HCT116 (cell line): ENCODE measurements around the gene HSD17B13. TPM values are rescaled to one million over a fixed set of nuclear protein-coding genes. Genes with fewer than 3 reads are reported as not detected.

Experiments used
- ATAC-seq: fragments of 200-7000 bp; cut with Tn5 transposase; 2 replicates; pipeline ENCODE4 v1.9.1; 2020; ENCODE audit warnings: mild to moderate bottlenecking, moderate library complexity
- BruUV-seq: library from RNA; stranded (reverse); fragments of 400-500 nt; replicated peaks from 2 replicates; lab custom pipeline; 2021; lab: Mats Ljungman, UMichigan
- CTCF ChIA-PET: fragments of 300-600 bp; sonication (Branson Sonifier 250); formaldehyde crosslinking; loops from one replicate; lab custom pipeline; 2021; ENCODE audit warnings: antibody characterized with exemption; lab: Charles Lee
- POLR2A ChIA-PET: fragments of 300-600, 350-600 bp; sonication (Branson Sonifier 250); formaldehyde crosslinking; loops from one replicate; lab custom pipeline; 2021; ENCODE audit warnings: antibody characterized with exemption; lab: Charles Lee
- RAD21 ChIA-PET, 2 experiments: fragments of 300-600 bp; sonication (Branson Sonifier 250); formaldehyde crosslinking; loops; one replicate each; lab custom pipeline; 2023; ENCODE audit warnings: low total read pairs in 2 of 2; ENCODE audit not compliant: uncharacterized antibody in 2 of 2, unreplicated experiment in 2 of 2, low non-redundant PET in 1 of 2; lab: Charles Lee
- DNase-seq: peaks from one replicate; pipeline ENCODE4 v3.0.0-alpha.2; 2010; ENCODE audit warnings: low read depth, low spot score
- H2AFZ ChIP-seq: fragments of 200-600 bp; shearing (Covaris generic), sonication (generic); 2 replicates; pipeline ENCODE4 v1.6.1; 2017; ENCODE audit warnings: low read depth, mixed run types, mixed read lengths, antibody characterized with exemption, low read length; ENCODE audit not compliant: poor library complexity, severe bottlenecking
- H3K27ac ChIP-seq: 2 replicates; pipeline ENCODE4 v1.5.1; 2012; ENCODE audit warnings: low read depth, low read length
- H3K27me3 ChIP-seq: fragments of 200-600 bp; sonication (generic); 2 replicates; pipeline ENCODE4 v1.6.1; 2016; ENCODE audit warnings: mixed run types, low read length, mixed read lengths; ENCODE audit not compliant: insufficient read depth
- H3K36me3 ChIP-seq, 2 experiments: fragments of 200-500 bp in 1 of 2; fragments of 200-600 bp in 1 of 2; sonication (Bioruptor generic) in 1 of 2; sonication (generic) in 1 of 2; 2 replicates each; pipeline versions ENCODE4 v1.5.1 to v1.6.1; 2014 to 2016; ENCODE audit warnings: low read length in 2 of 2, inconsistent platforms in 1 of 2, mixed read lengths in 1 of 2, mixed run types in 1 of 2; ENCODE audit not compliant: insufficient read depth in 2 of 2, control insufficient read depth in 1 of 2
- H3K4me1 ChIP-seq, 2 experiments: fragments of 200-600 bp in 1 of 2; sonication (generic) in 1 of 2; 2 replicates each; pipeline versions ENCODE4 v1.5.1 to v1.6.1; 2012 to 2017; ENCODE audit warnings: low read length in 2 of 2, inconsistent platforms in 1 of 2, mild to moderate bottlenecking in 1 of 2, mixed read lengths in 1 of 2, mixed run types in 1 of 2, moderate library complexity in 1 of 2; ENCODE audit not compliant: insufficient read depth in 2 of 2, control insufficient read depth in 1 of 2
- H3K4me2 ChIP-seq: fragments of 200-600 bp; sonication (generic); 2 replicates; pipeline ENCODE4 v1.6.1; 2017; ENCODE audit warnings: mixed run types, low read length, mixed read lengths
- H3K4me3 ChIP-seq, 2 experiments: fragments of 200-600 bp in 1 of 2; sonication (generic) in 1 of 2; replicated peaks in 1 of 2; 2 replicates each; pipeline ENCODE4 v1.5.1; 2011 to 2016; ENCODE audit warnings: low read length in 2 of 2, control low read depth in 1 of 2, low read depth in 1 of 2, mild to moderate bottlenecking in 1 of 2, mixed read lengths in 1 of 2, mixed run types in 1 of 2
- H3K79me2 ChIP-seq: fragments of 200-600 bp; sonication (generic); 2 replicates; pipeline ENCODE4 v1.6.1; 2017; ENCODE audit warnings: mild to moderate bottlenecking, mixed run types, low read length, moderate library complexity, mixed read lengths; ENCODE audit not compliant: insufficient read depth
- H3K9ac ChIP-seq: fragments of 200-600 bp; sonication (generic); 2 replicates; pipeline ENCODE4 v1.6.1; 2016; ENCODE audit warnings: low read length, mixed read lengths
- H3K9me2 ChIP-seq: fragments of 200-600 bp; sonication (generic), shearing (Covaris generic); 2 replicates; pipeline ENCODE4 v1.6.1; 2017; ENCODE audit warnings: mixed run types, mild to moderate bottlenecking, moderate library complexity; ENCODE audit not compliant: insufficient read depth
- H3K9me3 ChIP-seq, 2 experiments: fragments of 200-500 bp in 1 of 2; fragments of 200-600 bp in 1 of 2; sonication (Bioruptor generic) in 1 of 2; sonication (generic) in 1 of 2; 2 replicates each; pipeline ENCODE4 v1.6.1; 2014 to 2017; ENCODE audit warnings: low read length in 2 of 2, mixed read lengths in 2 of 2, inconsistent platforms in 1 of 2, low read depth in 1 of 2, mild to moderate bottlenecking in 1 of 2, mixed run types in 1 of 2, moderate library complexity in 1 of 2; ENCODE audit not compliant: control insufficient read depth in 1 of 2, insufficient read depth in 1 of 2
- H4K20me1 ChIP-seq: fragments of 200-600 bp; sonication (generic), shearing (Covaris generic); 2 replicates; pipeline ENCODE4 v1.6.1; 2017; ENCODE audit warnings: mixed run types, mild to moderate bottlenecking, moderate library complexity; ENCODE audit not compliant: insufficient read depth
- CBX3 ChIP-seq: IDR thresholded peaks from 2 replicates; pipeline ENCODE4 v1.6.1; 2012; ENCODE audit warnings: low read depth
- CEBPB ChIP-seq: IDR thresholded peaks from 2 replicates; pipeline ENCODE4 v1.6.1; 2012; ENCODE audit warnings: low read depth
- EZH2 ChIP-seq: fragments of 200-600 bp; sonication (generic); IDR thresholded peaks from 2 replicates; pipeline ENCODE4 v1.6.1; 2017; ENCODE audit warnings: antibody characterized with exemption, mixed run types
- FOSL1 ChIP-seq: IDR thresholded peaks from 2 replicates; pipeline ENCODE4 v1.6.1; 2012; ENCODE audit warnings: low read depth
- POLR2A ChIP-seq: IDR thresholded peaks from 2 replicates; pipeline ENCODE4 v1.7.0; 2011; ENCODE audit warnings: borderline replicate concordance; ENCODE audit not compliant: insufficient read depth, insufficient read length; ENCODE audit errors: extremely low read depth
- RAD21 ChIP-seq: IDR thresholded peaks from 2 replicates; pipeline ENCODE4 v1.6.1; 2012; ENCODE audit warnings: low read depth, mild to moderate bottlenecking
- SIN3A ChIP-seq: IDR thresholded peaks from 2 replicates; pipeline ENCODE4 v1.6.1; 2012; ENCODE audit warnings: low read depth
- SRF ChIP-seq: IDR thresholded peaks from 2 replicates; pipeline ENCODE4 v1.6.1; 2012; ENCODE audit warnings: low read depth
- ZFX ChIP-seq: fragments of 450-650 bp; IDR thresholded peaks from 2 replicates; pipeline ENCODE4 v1.6.1; 2017
- intact Hi-C: fragments of 100-400 bp; cut with micrococcal nuclease; formaldehyde crosslinking; loops from 2 replicates; pipeline ENCODE4 v1.10.0; 2022
- total RNA-seq: library from RNA; stranded (reverse); gene quantifications from one replicate; pipeline ENCODE4 v1.2.1, GENCODE V29; 2021; ENCODE audit not compliant: unreplicated experiment

Gene HSD17B13
- total RNA-seq, 1 experiment from 2014 or later, result 0.81 TPM

DNA sequence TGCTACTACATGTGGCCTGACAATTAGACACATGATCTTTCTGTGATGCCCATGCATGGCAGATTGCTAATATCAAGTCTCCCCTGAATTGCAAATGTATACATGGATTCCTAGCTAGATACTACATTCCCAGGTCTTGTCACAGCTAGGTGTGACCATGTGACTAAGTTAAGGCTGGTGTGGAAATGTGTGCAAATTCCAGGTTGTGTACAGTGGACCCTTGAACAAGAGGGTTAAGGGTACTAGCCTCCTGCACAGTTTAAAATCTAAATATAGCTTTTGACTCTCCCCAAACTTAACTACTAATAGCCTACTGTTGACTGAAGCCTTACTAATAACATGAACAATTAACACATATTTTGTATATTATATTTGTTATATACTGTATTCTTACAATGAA is 48.4 kb downstream of the HSD17B13 start:
- Histone ChIP-seq H2AFZ (no peak overlapping the region), H3K9me3 (no peaks in the 10 kb centered on the region), H3K27me3 (no peaks in the 10 kb centered on the region), H3K9ac (no peak overlapping the region), H3K27ac (no peak overlapping the region), H3K4me3 (no peak overlapping the region), H3K79me2 (no peaks in the 10 kb centered on the region), H4K20me1 (no peaks in the 10 kb centered on the region)
- BruUV-seq, result no TSS peak
- no peak for DNase-seq
- no peak for ATAC-seq
- TF ChIP-seq POLR2A (no peak), CEBPB (no peak), FOSL1 (no peak), ZFX (no peak), SIN3A (no peak), EZH2 (no peak), SRF (no peak)
- TF ChIP-seq, all 23 proteins: peak for 0
- H3K36me3 ChIP-seq, result no peaks in the 10 kb centered on the region
- no peaks in the 10 kb centered on the region for H3K4me1 ChIP-seq
- no peaks in the 10 kb centered on the region; the same call in 1 of the 2 replicates for H3K9me2 ChIP-seq
- CTCF ChIA-PET, result no interaction called here
- POLR2A ChIA-PET, result no interaction called here
- intact Hi-C loops, result loop anchor here (5.0 kb wide), 1 partner anchor 563 kb away; no protein-coding TSS in a partner anchor
- H3K4me2 ChIP-seq, result no peak overlapping the region
- RAD21 ChIA-PET, result no interaction called here

- Histone ChIP-seq H4K20me1 (no peaks in the 10 kb centered on the region), H3K4me1 (no peaks in the 10 kb centered on the region), H3K9me3 (no peaks in the 10 kb centered on the region), H2AFZ (no peak overlapping the region), H3K9ac (no peak overlapping the region), H3K36me3 (no peaks in the 10 kb centered on the region), H3K27ac (no peak overlapping the region), H3K27me3 (no peaks in the 10 kb centered on the region), H3K9me2 (no peaks in the 10 kb centered on the region), H3K4me3 (no peak overlapping the region), H3K4me2 (no peak overlapping the region), H3K79me2 (no peaks in the 10 kb centered on the region)
- CTCF ChIA-PET, result interaction anchor here (0.9 to 1.0 kb wide), 2 partner anchors 196 to 429 kb away, joined by 3 to 5 read pairs; no protein-coding TSS in a partner anchor
- no peak for DNase-seq
- intact Hi-C loops, result loop anchor here (1.0 to 5.0 kb wide), 2 partner anchors 195 to 566 kb away; no protein-coding TSS in a partner anchor
- TF ChIP-seq CBX3 (no peak), RAD21 (no peak), SIN3A (no peak), POLR2A (no peak)
- POLR2A ChIA-PET, result no interaction called here
- ATAC-seq, result no peak
- no TSS peak for BruUV-seq
- RAD21 ChIA-PET, result no interaction called here
Measured at GRCh38 chr4:87270825-87271224, 51.9 kb downstream of the HSD17B13 start.
